HepG2 (cell line): ENCODE results near the gene ZMPSTE24. TPM values are rescaled to one million over a fixed set of nuclear protein-coding genes. Genes with fewer than 3 reads are reported as not detected.

ENCODE experiments used
- ATAC-seq: fragments of 200-7000 bp; cut with Tn5 transposase; 3 replicates; pipeline ENCODE4 v1.9.1; 2020; ENCODE audit warnings: mild to moderate bottlenecking, moderate library complexity
- BruUV-seq: library from RNA; stranded (reverse); fragments of 400-500 nt; replicated peaks from 2 replicates; lab custom pipeline; 2021; lab: Mats Ljungman, UMichigan
- CTCF ChIA-PET: fragments of 300-600 bp; formaldehyde crosslinking; extraction: SDS; loops from one replicate; lab custom pipeline; 2021; ENCODE audit warnings: low total read pairs, inconsistent platforms, low intra/inter-chr PET ratio; lab: Yijun Ruan, JAX
- POLR2A ChIA-PET: fragments of 350-600 bp; sonication (Branson Sonifier 250); formaldehyde crosslinking; loops from one replicate; lab custom pipeline; 2020; ENCODE audit warnings: antibody characterized with exemption, inconsistent platforms; lab: Yijun Ruan, JAX
- DNase-seq: peaks from one replicate; pipeline ENCODE4 v3.0.0-alpha.2; 2015; ENCODE audit warnings: low spot score
- FAIRE-seq: peaks from 3 replicates; lab custom pipeline; 2011; peaks lifted over from hg19 to GRCh38; lab: Jason Lieb, UNC
- H2AFZ ChIP-seq: one replicate; pipeline ENCODE4 v1.6.1; 2011; ENCODE audit warnings: low read length, inconsistent platforms
- H3K27ac ChIP-seq: fragments of 300-600 bp; 3 replicates; pipeline ENCODE4 v1.8.0; 2011; ENCODE audit warnings: mixed run types, mild to moderate bottlenecking, mixed read lengths, low read length, inconsistent platforms; ENCODE audit not compliant: insufficient read depth; ENCODE audit errors: extremely low read length
- H3K27me3 ChIP-seq, 2 experiments: fragments of 200-600 bp in 1 of 2; 2 replicates in 1 of 2; 3 replicates in 1 of 2; pipeline versions ENCODE4 v1.6.0 to v1.8.0; 2011; ENCODE audit warnings: low read length in 2 of 2, mild to moderate bottlenecking in 2 of 2, moderate library complexity in 2 of 2, inconsistent platforms in 1 of 2; ENCODE audit not compliant: insufficient read depth in 2 of 2, control insufficient read depth in 1 of 2
- H3K36me3 ChIP-seq, 2 experiments: fragments of 200-600 bp in 1 of 2; replicated peaks in 1 of 2; 2 replicates in 1 of 2; 3 replicates in 1 of 2; pipeline versions ENCODE4 v1.5.1 to v1.8.0; 2011; ENCODE audit warnings: low read length in 2 of 2, inconsistent platforms in 1 of 2; ENCODE audit not compliant: insufficient read depth in 2 of 2, control insufficient read depth in 1 of 2
- H3K4me1 ChIP-seq: 2 replicates; pipeline ENCODE4 v1.5.1; 2012; ENCODE audit warnings: low read length, inconsistent platforms; ENCODE audit not compliant: insufficient read depth
- H3K4me2 ChIP-seq: 2 replicates; pipeline ENCODE4 v1.6.0; 2011; ENCODE audit warnings: low read depth, low read length, inconsistent platforms
- H3K4me3 ChIP-seq, 3 experiments: fragments of 200-600 bp in 1 of 3; sonication (generic), shearing (Covaris generic) in 1 of 3; replicated peaks in 1 of 3; 2 replicates each; pipeline ENCODE4 v1.5.1; 2011 to 2016; ENCODE audit warnings: low read length in 3 of 3, inconsistent platforms in 2 of 3, low read depth in 2 of 3, mild to moderate bottlenecking in 2 of 3, control low read depth in 1 of 3, mixed read lengths in 1 of 3; ENCODE audit not compliant: insufficient read depth in 1 of 3
- H3K79me2 ChIP-seq: one replicate; pipeline ENCODE4 v1.6.1; 2011; ENCODE audit warnings: low read length, inconsistent platforms; ENCODE audit not compliant: insufficient read depth
- H3K9ac ChIP-seq: 2 replicates; pipeline ENCODE4 v1.6.0; 2011; ENCODE audit warnings: mild to moderate bottlenecking, low read depth, low read length, inconsistent platforms; ENCODE audit not compliant: insufficient read depth
- H3K9me3 ChIP-seq: 2 replicates; pipeline ENCODE4 v1.5.1; 2012; ENCODE audit warnings: mild to moderate bottlenecking, low read length
- H4K20me1 ChIP-seq: 2 replicates; pipeline ENCODE4 v1.6.0; 2011; ENCODE audit warnings: inconsistent platforms, mild to moderate bottlenecking, low read length, moderate library complexity; ENCODE audit not compliant: insufficient read depth
- ATM ChIP-seq: fragments of 450-650 bp; IDR thresholded peaks from 2 replicates; pipeline ENCODE4 v1.7.1; 2017; ENCODE audit warnings: mild to moderate bottlenecking, borderline replicate concordance
- SNRNP70 ChIP-seq: fragments of 200-400 bp; formaldehyde crosslinking; IDR thresholded peaks from 2 replicates; pipeline ENCODE4 v1.6.1; 2017; ENCODE audit warnings: mild to moderate bottlenecking, low read depth, low read length, moderate library complexity
- SOX6 ChIP-seq, 2 experiments: fragments of 450-650 bp in 1 of 2; sonication (generic) in 1 of 2; formaldehyde crosslinking in 1 of 2; IDR thresholded peaks; 2 replicates each; pipeline versions ENCODE4 v1.4.0 to v1.6.1; 2017 to 2020; ENCODE audit warnings: antibody characterized with exemption in 1 of 2, mild to moderate bottlenecking in 1 of 2, missing genetic modification reagents in 1 of 2
- ZNF737 ChIP-seq: sonication (generic); formaldehyde crosslinking; IDR thresholded peaks from 2 replicates; pipeline ENCODE4 v1.5.0; 2020; ENCODE audit warnings: missing genetic modification reagents, mild to moderate bottlenecking, borderline replicate concordance
- ZNF75D ChIP-seq: sonication (generic); formaldehyde crosslinking; IDR thresholded peaks from 2 replicates; pipeline ENCODE4 v1.8.1; 2023; ENCODE audit warnings: missing genetic modification reagents, mild to moderate bottlenecking, borderline replicate concordance
- WGBS: methylation state at CpG from one replicate; pipeline ENCODE4 v1.1.6; 2017; ENCODE audit warnings: low lambda C conversion rate; 5-methylcytosine and 5-hydroxymethylcytosine counted together
- in situ Hi-C: cut with HindIII; loops from 2 replicates; pipeline ENCODE4 v1.10.0; 2017; ENCODE audit warnings: low pct_unique_long_range_greater_than_20kb; ENCODE audit not compliant: extremely low pct_ligation_motif_present
- intact Hi-C: fragments of 100-400 bp; cut with micrococcal nuclease; formaldehyde crosslinking; loops from one replicate; pipeline ENCODE4 v1.10.0; 2022; ENCODE audit not compliant: unreplicated experiment
- polyA plus RNA-seq, 8 experiments: library from polyadenylated mRNA; depleted of rRNA in 3 of 8; stranded (reverse) in 7 of 8; unstranded in 1 of 8; fragments of >200 nt; fragmentation: Illumina TruSeq in 4 of 8; extraction: Trizol in 4 of 8; gene quantifications; 2 replicates each; pipeline versions ENCODE4 v1.2.1 to v1.2.3, GENCODE V29; 2011 to 2016; ENCODE audit warnings: low read depth in 4 of 8, missing spikeins in 1 of 8, mixed read lengths in 1 of 8; ENCODE audit not compliant: insufficient read depth in 1 of 8
- total RNA-seq, 5 experiments: library from RNA; depleted of rRNA; stranded (reverse); fragments of >200 nt; fragmentation: Illumina TruSeq; extraction: Trizol; gene quantifications; 2 replicates each; pipeline ENCODE4 v1.2.3, GENCODE V29; 2016; ENCODE audit warnings: low read depth in 1 of 5
- TF ChIP-seq, protein P1 (sequence below): sonication (generic); formaldehyde crosslinking; IDR thresholded peaks from 2 replicates; pipeline ENCODE4 v1.5.0; 2020; ENCODE audit warnings: mild to moderate bottlenecking, missing genetic modification reagents, borderline replicate concordance

Gene ZMPSTE24
- total and polyA plus RNA-seq, 2 of the 13 experiments (the other 11 are each of a cell fraction or from before 2014, with no cell fraction given), result 13.6 to 60.2 TPM

DNA sequence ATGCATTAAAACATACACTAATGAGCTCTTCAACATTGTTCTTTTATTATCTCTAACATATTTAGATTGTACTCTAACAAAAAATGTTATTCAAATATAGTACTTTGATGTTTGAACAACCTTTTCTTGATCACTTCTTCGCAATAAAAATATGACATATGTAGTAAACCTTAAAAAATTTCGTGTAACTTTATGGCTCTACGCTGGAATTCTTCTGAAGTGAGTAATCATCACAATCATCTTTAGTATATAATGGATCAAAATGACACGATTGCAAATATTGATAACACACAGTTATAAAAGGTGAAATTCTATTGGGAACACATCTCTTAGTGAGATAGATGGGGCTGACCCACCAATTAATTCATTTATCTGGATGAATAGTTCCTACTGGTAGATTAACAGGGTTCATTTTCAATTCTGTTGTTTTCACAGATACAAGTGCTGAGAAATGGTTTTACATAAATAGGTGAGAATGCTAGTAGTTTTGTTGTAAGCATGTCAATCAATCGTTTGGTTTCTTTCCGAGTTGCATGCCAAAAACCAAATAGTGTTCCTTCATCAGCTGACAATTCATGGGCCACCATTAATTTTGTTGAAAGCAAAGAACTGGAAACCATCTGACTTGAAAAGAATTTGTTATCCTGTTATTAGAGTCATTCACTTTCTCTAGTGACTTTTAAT, 1.5 kb upstream of the ZMPSTE24 start:
- no peaks in the 10 kb centered on the region; a peak in 1 of 5 replicates for H3K27me3 ChIP-seq
- peaks cover 19% of the 10 kb centered on the region for H3K4me1 ChIP-seq
- H3K4me2 ChIP-seq, result peak overlapping the region; percentile 68
- CTCF ChIA-PET, result no interaction called here
- FAIRE-seq (no peak), DNase-seq (no peak), ATAC-seq (no peak)
- H4K20me1 ChIP-seq, result no peaks in the 10 kb centered on the region
- in situ Hi-C loops, result no loop called here
- 58% methylated on average over 6 of the region's 6 CpGs for WGBS
- TF ChIP-seq ZNF75D (CRISPR knock-in tag) (no peak), SNRNP70 (no peak), ZNF737 (no peak), SOX6 (IDR thresholded peaks at IDR 0.05) (no peak), SOX6 (CRISPR knock-in tag; IDR thresholded peaks at IDR 0.05) (no peak), ATM (no peak)
- TF ChIP-seq, protein P1, sequence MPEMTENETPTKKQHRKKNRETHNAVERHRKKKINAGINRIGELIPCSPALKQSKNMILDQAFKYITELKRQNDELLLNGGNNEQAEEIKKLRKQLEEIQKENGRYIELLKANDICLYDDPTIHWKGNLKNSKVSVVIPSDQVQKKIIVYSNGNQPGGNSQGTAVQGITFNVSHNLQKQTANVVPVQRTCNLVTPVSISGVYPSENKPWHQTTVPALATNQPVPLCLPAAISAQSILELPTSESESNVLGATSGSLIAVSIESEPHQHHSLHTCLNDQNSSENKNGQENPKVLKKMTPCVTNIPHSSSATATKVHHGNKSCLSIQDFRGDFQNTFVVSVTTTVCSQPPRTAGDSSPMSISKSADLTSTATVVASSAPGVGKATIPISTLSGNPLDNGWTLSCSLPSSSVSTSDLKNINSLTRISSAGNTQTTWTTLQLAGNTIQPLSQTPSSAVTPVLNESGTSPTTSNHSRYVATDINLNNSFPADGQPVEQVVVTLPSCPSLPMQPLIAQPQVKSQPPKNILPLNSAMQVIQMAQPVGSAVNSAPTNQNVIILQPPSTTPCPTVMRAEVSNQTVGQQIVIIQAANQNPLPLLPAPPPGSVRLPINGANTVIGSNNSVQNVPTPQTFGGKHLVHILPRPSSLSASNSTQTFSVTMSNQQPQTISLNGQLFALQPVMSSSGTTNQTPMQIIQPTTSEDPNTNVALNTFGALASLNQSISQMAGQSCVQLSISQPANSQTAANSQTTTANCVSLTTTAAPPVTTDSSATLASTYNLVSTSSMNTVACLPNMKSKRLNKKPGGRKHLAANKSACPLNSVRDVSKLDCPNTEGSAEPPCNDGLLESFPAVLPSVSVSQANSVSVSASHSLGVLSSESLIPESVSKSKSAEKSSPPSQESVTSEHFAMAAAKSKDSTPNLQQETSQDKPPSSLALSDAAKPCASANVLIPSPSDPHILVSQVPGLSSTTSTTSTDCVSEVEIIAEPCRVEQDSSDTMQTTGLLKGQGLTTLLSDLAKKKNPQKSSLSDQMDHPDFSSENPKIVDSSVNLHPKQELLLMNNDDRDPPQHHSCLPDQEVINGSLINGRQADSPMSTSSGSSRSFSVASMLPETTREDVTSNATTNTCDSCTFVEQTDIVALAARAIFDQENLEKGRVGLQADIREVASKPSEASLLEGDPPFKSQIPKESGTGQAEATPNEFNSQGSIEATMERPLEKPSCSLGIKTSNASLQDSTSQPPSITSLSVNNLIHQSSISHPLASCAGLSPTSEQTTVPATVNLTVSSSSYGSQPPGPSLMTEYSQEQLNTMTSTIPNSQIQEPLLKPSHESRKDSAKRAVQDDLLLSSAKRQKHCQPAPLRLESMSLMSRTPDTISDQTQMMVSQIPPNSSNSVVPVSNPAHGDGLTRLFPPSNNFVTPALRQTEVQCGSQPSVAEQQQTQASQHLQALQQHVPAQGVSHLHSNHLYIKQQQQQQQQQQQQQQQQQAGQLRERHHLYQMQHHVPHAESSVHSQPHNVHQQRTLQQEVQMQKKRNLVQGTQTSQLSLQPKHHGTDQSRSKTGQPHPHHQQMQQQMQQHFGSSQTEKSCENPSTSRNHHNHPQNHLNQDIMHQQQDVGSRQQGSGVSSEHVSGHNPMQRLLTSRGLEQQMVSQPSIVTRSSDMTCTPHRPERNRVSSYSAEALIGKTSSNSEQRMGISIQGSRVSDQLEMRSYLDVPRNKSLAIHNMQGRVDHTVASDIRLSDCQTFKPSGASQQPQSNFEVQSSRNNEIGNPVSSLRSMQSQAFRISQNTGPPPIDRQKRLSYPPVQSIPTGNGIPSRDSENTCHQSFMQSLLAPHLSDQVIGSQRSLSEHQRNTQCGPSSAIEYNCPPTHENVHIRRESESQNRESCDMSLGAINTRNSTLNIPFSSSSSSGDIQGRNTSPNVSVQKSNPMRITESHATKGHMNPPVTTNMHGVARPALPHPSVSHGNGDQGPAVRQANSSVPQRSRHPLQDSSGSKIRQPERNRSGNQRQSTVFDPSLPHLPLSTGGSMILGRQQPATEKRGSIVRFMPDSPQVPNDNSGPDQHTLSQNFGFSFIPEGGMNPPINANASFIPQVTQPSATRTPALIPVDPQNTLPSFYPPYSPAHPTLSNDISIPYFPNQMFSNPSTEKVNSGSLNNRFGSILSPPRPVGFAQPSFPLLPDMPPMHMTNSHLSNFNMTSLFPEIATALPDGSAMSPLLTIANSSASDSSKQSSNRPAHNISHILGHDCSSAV (CRISPR knock-in tag), result no peak
- intact Hi-C loops, result loop anchor here (5.0 to 10.0 kb wide), 2 partner anchors 58 to 94 kb away; partner anchors contain the start of genes COL9A2 and RLF
- H3K9me3 ChIP-seq, result no peaks in the 10 kb centered on the region
- peaks cover 36% of the 10 kb centered on the region for H3K79me2 ChIP-seq
- H3K27ac ChIP-seq, result peak overlapping the region; percentile 98
- peaks cover 3 to 15% of the 10 kb centered on the region in 2 experiments; a peak in 4 of 5 replicates for H3K36me3 ChIP-seq
- peak overlapping the region; percentile 99 for H3K9ac ChIP-seq
- peak overlapping the region; percentile 82 to 87 (median 86); a peak in 5 of 6 replicates for H3K4me3 ChIP-seq
- no peak overlapping the region for H2AFZ ChIP-seq
- no TSS peak for BruUV-seq
- POLR2A ChIA-PET, result no interaction called here
